GM21529 (cell line): ENCODE measurements around the gene NEDD1.

ENCODE experiments used
- ATAC-seq: cut with Tn5 transposase; IDR thresholded peaks from one replicate; pipeline ENCODE4 v1.9.1; 2021; ENCODE audit not compliant: unreplicated experiment

Gene NEDD1

GRCh38 chr12:96906849-96907670, at the start of gene NEDD1:
NEDD1 (plus strand) TSS chr12:96907257; CDS start chr12:96909760, 2,503 bp downstream.
- ATAC-seq, result peak; percentile 88

DNA sequence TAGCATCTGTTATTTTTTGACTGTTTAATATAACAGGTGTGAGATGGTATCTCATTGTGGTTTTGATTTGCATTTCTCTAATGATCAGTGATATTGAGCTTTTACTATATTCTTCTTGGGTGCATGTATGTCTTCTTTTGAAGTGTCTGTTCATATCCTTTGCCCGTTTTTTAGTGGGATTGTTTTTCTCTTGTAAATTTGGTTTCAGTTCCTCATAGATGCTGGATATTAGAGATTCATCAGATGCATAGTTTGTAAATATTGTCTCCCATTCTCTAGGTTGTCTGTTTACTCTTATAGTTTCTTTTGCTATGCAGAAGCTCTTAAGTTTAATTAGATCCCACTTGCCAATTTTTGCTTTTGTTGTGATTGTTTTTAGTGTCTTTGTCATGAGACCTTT, 48.9 kb upstream of the NEDD1 start:
- ATAC-seq, result no peak

- ATAC-seq, result no peak
Observed at GRCh38 chr12:96861656-96862055, 45.4 kb upstream of the NEDD1 start.

DNA sequence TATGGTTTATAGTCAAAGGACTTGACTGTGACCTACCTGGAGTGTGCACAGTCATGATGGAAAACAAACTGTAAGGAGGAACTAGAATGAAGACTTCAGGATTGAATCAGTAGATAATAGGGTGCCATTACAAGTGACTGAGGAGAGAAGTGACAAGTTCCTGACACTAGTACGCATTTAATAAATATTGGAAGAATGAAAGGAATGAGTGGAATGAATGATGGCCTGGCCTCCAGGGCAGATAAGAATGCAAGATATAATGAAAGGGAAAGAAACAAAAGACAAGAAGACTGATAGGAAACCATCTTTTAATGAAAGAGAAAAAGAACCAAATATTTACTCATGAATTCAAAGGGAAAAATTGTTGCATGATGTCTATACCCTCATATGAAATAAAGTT, 44.7 kb upstream of the NEDD1 start:
- no peak for ATAC-seq

DNA sequence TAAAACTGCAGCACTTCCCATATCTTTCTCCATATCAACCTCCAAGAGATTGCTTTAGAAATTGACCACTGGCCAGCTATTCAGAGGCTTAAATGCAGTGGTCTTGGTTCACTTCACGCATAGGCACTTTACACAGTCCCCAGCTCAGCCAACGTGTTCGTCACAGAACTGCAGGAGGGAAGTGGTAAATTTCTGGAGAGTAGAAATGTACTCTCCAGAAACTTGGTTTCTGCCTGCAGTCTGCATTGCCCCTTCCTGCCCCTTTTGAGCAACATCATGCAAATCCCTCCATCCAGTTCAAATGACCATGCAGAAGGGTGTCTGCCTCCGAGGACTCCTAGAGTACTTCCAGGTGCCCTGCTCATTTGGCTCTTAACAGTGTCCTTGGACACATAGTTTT, 42.7 kb upstream of the NEDD1 start:
- ATAC-seq, result no peak

DNA sequence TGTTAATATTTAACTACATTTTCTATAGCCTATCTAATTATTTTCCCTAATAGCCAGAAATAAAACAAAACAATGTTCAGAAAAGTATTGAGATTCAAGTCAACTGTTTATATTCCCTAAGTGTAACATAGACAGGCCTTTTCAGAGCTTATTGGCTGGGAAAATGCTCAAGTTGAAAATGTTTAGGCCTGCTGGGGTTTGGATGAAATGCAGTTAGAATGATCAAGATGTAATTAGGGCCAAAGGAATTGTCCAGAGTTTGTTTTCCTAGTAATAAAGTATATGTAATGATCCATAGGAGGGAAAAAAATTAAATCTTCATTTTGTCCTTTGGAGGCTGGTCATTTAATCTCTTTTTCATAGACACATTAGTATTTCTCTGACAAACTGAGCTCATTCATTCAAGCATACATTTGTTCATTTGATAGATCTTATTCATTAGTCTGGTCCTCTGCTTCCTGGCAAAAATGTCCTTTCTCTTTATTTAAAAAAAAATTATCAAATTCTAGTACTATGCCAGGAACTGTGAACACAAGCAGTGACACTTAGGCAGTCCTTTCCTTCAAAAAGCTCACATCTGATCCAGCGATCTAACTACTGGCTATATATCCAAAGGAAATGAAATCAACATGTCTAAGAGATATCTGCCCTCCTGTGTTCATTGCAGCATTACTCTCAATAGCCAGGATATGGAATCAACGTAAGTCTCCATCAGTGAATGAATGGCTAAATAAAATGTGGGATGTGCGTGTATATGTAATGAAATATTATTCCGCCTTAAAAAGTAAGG, 40.1 kb upstream of the NEDD1 start:
- ATAC-seq, result no peak

DNA sequence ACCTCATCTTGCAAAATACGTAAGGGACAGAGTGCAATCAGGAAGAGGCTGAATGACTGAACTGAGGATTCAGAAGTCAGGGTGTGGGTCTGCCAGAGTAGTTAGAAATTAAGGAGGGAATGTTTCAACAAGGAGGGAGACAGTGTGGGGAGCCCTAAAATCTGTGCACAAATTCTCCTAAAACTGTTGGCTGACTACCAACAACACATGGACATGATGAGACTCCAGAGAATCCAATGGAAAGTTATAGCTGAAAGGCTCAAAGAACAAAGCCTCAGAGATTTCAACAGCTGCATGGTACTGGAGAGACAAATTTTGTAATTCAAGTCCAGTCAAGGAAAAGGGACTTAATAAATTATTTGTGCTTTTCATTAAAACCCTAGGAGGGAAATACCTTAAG, 36.1 kb upstream of the NEDD1 start:
- no peak for ATAC-seq

DNA sequence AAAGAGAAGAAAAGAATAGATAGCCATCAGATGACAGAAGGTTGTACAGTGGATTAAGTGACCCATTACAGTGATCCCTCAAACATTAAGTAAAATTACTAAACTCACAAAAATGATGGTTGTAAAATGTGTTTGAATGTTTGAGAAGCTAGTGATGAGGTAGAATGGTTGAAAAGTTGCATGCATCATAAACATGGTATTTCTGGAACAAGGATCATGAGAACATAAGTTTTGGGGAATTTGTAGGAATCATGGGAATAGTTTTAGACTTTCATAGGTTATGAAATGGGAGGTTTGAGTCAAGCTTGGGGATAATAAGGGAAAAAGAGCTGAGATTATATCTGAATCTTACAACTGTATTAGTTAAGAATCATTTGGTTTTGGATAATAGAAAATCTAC, 34.1 kb upstream of the NEDD1 start:
- no peak for ATAC-seq

DNA sequence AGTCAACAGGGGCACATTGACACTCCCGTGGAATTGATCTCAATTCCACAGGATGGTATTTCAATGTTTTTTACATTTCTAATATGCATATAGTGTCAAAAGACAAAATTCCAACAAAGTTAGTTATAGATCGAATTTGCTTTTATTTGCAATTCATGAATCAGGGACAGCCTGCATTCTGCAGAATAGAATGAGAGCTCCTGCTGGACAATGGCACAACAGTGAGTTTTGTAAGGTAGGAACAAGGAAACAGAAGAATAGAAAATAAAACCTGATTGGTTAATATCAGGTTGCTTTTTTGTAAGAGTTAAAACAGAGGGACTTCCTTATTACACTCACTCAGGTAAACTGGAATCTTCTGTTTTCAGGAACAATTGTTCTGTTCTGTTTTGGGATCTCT, 32.8 kb upstream of the NEDD1 start:
- no peak for ATAC-seq

GRCh38 chr12:96876966-96877365, 30.1 kb upstream of the NEDD1 start:
- ATAC-seq, result no peak

GRCh38 chr12:96878704-96879103, 28.4 kb upstream of the NEDD1 start:
- ATAC-seq, result no peak

- ATAC-seq, result no peak
Observed at GRCh38 chr12:96879301-96879700, 27.8 kb upstream of the NEDD1 start.

DNA sequence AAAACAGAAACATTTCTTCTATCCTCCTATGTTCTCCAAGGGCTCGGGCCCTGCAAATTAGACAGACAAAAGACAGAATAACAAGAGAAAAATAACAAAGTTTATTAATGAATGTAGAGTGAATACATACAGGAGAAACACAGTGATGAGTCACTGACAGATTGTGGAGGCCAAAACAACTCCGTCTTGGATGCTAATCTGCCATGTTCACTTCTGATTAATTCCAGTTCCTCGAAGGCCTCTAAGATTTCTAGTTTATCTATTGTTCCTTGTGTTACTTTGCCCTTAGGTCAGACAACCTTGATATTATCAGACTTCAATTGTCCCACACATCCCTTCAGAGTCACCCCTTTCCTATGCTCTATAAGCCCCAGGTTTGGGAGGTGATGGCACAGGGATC, 26.8 kb upstream of the NEDD1 start:
- ATAC-seq, result no peak

- no peak for ATAC-seq
Observed at GRCh38 chr12:96881608-96882007, 25.4 kb upstream of the NEDD1 start.

GRCh38 chr12:96882862-96883261, 24.2 kb upstream of the NEDD1 start:
- no peak for ATAC-seq

DNA sequence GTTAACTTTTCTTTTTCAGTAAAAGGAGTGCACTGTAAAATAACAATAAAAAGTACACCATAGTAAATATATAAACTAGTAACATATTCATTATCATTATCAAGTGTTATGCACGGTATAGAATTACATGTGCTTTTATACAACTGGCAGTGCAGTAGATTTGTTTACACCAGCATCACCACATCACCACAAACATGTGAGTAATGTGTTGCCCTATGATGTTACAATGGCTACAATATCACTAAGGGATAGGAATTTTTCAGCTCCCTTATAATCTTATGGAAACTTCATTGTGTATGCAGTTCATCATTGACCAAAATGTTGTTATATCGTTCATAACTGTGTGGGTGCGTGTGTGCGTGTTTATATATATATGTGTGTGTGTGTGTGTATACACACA, 23.5 kb upstream of the NEDD1 start:
- ATAC-seq, result no peak

DNA sequence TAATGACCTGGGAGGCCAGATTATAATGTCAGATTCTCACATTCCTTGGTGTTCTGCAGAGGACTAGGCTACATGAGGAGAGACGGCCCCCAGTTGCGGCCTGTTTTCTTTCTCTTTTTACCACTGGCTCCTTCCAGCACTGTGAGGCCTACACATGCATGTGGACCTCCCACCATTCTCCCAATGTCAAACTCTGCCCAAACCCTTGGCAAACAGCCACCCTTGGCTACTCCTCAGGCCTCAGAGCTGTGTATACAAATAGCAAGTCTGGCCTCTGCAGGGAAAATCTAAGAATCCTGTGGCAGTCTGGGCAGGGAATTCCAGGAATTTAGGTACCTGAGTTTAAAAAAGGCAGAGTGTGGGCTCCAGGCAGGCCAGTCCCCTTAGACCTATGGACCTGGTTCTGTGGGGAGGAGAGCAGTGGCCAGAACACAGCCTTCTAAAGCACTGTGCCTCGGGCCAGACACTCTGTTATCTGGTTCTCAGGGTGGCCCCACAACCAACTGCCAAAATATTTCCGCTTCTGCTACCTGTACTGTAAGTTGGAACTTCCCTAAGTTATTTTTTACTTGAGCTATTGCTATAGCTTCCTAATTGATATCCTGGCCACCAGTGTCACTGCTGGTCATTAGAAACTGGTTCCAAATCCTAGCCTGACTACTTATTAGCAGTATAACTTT, 19.9 kb upstream of the NEDD1 start:
- no peak for ATAC-seq

GRCh38 chr12:96889273-96889933, 17.7 kb upstream of the NEDD1 start:
- ATAC-seq, result no peak

DNA sequence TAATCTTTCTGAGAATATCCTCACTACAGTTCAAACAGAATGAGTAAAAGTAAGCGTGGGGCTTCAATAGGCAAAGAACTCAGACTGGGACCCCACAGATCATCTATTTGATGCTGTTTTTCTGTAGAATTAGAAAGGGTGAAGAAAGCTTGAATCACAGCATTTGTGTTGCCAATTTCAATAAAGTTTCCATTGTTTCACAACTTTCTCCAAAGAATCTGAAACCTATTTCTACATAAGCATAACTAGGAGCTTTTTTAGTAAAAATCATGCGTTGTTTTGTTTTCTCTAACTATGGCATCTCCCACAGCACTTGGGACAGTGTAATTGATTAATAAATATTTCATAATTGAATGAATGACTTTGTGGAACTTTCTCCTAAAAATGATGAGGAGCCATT, 16.7 kb upstream of the NEDD1 start:
- no peak for ATAC-seq

DNA sequence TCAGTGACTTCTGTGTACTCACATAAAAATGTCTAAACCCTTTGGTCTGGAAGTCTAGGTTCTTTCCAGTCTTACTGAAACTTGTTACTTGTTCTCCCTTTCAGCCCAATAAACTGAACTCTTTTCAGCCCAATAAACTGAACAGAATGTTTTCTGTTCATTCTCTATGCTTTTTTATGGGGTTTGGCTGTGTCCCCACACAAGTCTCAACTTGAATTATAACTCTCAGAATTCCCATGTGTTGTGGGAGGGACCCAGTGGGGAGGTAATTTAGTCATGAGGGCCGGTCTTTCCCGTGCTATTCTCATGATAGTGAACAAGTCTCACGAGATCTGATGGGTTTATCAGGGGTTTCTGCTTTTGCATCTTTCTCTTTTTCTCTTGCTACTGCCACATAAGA, 15.0 kb upstream of the NEDD1 start:
- no peak for ATAC-seq

GRCh38 chr12:96897421-96897820, 9.6 kb upstream of the NEDD1 start:
- ATAC-seq, result no peak
